OCI-LY1 (cell line): ENCODE measurements around the gene SENP5.

Experiments used
- H2AFZ ChIP-seq: fragments of 200-600 bp; sonication (generic), shearing (Covaris generic); 2 replicates; pipeline ENCODE4 v1.6.0; 2014; ENCODE audit warnings: antibody characterized with exemption, mild to moderate bottlenecking, low read length
- H3F3A ChIP-seq: fragments of 200-600 bp; sonication (generic), shearing (Covaris generic); 2 replicates; pipeline ENCODE4 v1.6.0; 2014; ENCODE audit warnings: mild to moderate bottlenecking, antibody characterized with exemption, low read length, moderate library complexity; ENCODE audit not compliant: insufficient read depth
- H3K27ac ChIP-seq: fragments of 200-600 bp; sonication (generic); 2 replicates; pipeline ENCODE4 v1.5.1; 2014; ENCODE audit warnings: low read length, mixed run types, mild to moderate bottlenecking, low read depth; ENCODE audit not compliant: poor library complexity, severe bottlenecking
- H3K27me3 ChIP-seq: fragments of 200-600 bp; sonication (generic); 2 replicates; pipeline ENCODE4 v1.6.0; 2014; ENCODE audit warnings: antibody characterized with exemption, mild to moderate bottlenecking, low read length, moderate library complexity; ENCODE audit not compliant: insufficient read depth
- H3K36me3 ChIP-seq: fragments of 200-600 bp; sonication (generic); 2 replicates; pipeline ENCODE4 v1.6.1; 2014; ENCODE audit warnings: mild to moderate bottlenecking, antibody characterized with exemption, low read length, moderate library complexity, mixed read lengths; ENCODE audit not compliant: insufficient read depth
- H3K4me1 ChIP-seq: fragments of 200-600 bp; sonication (generic); 2 replicates; pipeline ENCODE4 v1.5.1; 2014; ENCODE audit warnings: mild to moderate bottlenecking, low read length, moderate library complexity; ENCODE audit not compliant: insufficient read depth, severe bottlenecking
- H3K4me2 ChIP-seq: fragments of 200-600 bp; sonication (generic), shearing (Covaris generic); 2 replicates; pipeline ENCODE4 v1.6.1; 2014; ENCODE audit warnings: low read length
- H3K4me3 ChIP-seq: fragments of 200-600 bp; sonication (generic); 2 replicates; pipeline ENCODE4 v1.5.1; 2014; ENCODE audit warnings: low read length, low read depth, mild to moderate bottlenecking, mixed read lengths; ENCODE audit not compliant: poor library complexity, severe bottlenecking
- H3K79me2 ChIP-seq: fragments of 200-600 bp; shearing (Covaris generic); 2 replicates; pipeline ENCODE4 v1.6.1; 2016; ENCODE audit warnings: mixed run types, low read length, mixed read lengths; ENCODE audit not compliant: insufficient read depth
- H3K9ac ChIP-seq: fragments of 200-600 bp; sonication (generic), shearing (Covaris generic); 2 replicates; pipeline ENCODE4 v1.6.1; 2014; ENCODE audit warnings: mild to moderate bottlenecking, low read length, mixed read lengths
- H3K9me2 ChIP-seq: fragments of 200-600 bp; sonication (generic), shearing (Covaris generic); 2 replicates; pipeline ENCODE4 v1.6.1; 2014; ENCODE audit warnings: low read depth, mild to moderate bottlenecking, low read length, mixed read lengths
- H3K9me3 ChIP-seq: fragments of 200-600 bp; shearing (Covaris generic); 2 replicates; pipeline ENCODE4 v1.6.1; 2014; ENCODE audit warnings: low read length, mixed read lengths
- H4K20me1 ChIP-seq: fragments of 200-600 bp; sonication (generic), shearing (Covaris generic); 2 replicates; pipeline ENCODE4 v1.6.0; 2016; ENCODE audit warnings: mild to moderate bottlenecking, low read length; ENCODE audit not compliant: insufficient read depth
- EZH2 ChIP-seq: fragments of 200-600 bp; sonication (generic), shearing (Covaris generic); IDR thresholded peaks from 2 replicates; pipeline ENCODE4 v1.8.0; 2017; ENCODE audit warnings: borderline replicate concordance, mixed run types, mild to moderate bottlenecking, antibody characterized with exemption, low read length, moderate library complexity, mixed read lengths
- TF ChIP-seq, protein P1 (sequence below): fragments of 200-600 bp; sonication (generic), shearing (Covaris generic); IDR thresholded peaks from 2 replicates; pipeline ENCODE4 v1.5.1; 2017; ENCODE audit warnings: mild to moderate bottlenecking, antibody characterized with exemption, low read length, moderate library complexity, mixed read lengths

SENP5 gene

DNA sequence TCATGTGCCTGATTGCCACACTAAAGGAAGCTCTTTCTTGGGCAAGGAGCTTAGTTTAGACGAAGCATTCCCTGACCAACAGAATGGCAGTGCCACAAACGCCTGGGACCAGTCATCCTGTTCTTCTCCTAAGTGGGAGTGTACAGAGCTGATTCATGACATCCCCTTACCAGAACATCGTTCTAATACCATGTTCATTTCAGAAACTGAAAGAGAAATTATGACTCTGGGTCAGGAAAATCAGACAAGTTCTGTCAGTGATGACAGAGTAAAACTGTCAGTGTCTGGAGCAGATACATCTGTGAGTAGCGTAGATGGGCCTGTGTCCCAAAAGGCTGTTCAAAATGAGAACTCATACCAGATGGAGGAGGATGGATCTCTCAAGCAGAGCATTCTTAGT, 18.4 kb downstream of the SENP5 start:
- peaks cover 53% of the 10 kb centered on the region for H3K79me2 ChIP-seq
- H3K9ac ChIP-seq = no peak overlapping the region
- no peak overlapping the region for H3K4me3 ChIP-seq
- H2AFZ ChIP-seq = no peak overlapping the region
- H3K27me3 ChIP-seq = no peaks in the 10 kb centered on the region
- no peak overlapping the region for H3K4me2 ChIP-seq
- no peaks in the 10 kb centered on the region for H3K9me3 ChIP-seq
- TF ChIP-seq, protein P1, sequence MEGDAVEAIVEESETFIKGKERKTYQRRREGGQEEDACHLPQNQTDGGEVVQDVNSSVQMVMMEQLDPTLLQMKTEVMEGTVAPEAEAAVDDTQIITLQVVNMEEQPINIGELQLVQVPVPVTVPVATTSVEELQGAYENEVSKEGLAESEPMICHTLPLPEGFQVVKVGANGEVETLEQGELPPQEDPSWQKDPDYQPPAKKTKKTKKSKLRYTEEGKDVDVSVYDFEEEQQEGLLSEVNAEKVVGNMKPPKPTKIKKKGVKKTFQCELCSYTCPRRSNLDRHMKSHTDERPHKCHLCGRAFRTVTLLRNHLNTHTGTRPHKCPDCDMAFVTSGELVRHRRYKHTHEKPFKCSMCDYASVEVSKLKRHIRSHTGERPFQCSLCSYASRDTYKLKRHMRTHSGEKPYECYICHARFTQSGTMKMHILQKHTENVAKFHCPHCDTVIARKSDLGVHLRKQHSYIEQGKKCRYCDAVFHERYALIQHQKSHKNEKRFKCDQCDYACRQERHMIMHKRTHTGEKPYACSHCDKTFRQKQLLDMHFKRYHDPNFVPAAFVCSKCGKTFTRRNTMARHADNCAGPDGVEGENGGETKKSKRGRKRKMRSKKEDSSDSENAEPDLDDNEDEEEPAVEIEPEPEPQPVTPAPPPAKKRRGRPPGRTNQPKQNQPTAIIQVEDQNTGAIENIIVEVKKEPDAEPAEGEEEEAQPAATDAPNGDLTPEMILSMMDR = no peak
- TF ChIP-seq EZH2 = no peak
- H4K20me1 ChIP-seq = no peaks in the 10 kb centered on the region; the same call in 1 of the 2 replicates
- no peak overlapping the region for H3K27ac ChIP-seq
- H3F3A ChIP-seq = no peaks in the 10 kb centered on the region
- H3K4me1 ChIP-seq = peaks cover 9% of the 10 kb centered on the region
- H3K36me3 ChIP-seq = peaks cover 53% of the 10 kb centered on the region
- H3K9me2 ChIP-seq = no peaks in the 10 kb centered on the region

DNA sequence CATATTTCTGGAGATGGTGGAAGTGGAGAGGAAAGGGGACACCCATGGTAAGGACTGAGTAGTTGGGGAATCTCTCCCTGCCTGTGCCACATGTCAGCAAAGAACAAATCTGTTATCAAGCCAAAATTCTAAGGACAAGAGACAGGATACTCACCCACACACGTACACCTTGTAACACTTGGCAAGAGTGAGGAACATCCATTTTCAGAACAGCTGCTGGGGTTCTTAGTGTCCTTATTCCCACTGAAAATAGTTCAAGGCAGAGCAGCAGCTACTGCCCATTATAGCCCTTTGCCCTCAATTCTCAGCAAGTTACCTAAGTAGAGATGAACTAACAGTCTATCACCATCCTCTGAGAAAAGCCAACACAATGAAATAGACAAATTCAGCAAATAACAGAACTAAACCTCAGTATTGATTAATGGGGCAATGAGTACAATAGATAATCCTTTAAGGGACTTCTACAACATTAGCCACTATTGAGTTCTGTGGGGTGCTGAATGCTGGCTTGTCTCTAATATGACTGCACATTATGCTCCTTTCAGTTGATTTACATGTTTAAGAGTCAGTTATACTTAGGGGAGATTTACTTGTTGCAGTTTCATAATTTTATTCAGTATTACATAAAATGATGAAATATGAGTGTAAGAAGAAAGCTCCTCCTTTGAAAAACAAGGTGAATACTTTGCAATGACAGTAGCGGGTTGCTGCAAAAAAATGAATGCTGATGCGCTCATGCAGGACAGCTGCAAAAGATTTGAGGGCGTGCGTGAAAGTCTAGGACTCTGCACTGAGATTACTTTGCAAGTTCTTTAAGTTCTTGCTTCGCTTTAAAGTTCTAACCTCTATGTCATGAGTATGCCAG, 22.4 kb downstream of the SENP5 start:
- no peaks in the 10 kb centered on the region for H3K9me3 ChIP-seq
- H3K36me3 ChIP-seq = peaks cover 63% of the 10 kb centered on the region

DNA sequence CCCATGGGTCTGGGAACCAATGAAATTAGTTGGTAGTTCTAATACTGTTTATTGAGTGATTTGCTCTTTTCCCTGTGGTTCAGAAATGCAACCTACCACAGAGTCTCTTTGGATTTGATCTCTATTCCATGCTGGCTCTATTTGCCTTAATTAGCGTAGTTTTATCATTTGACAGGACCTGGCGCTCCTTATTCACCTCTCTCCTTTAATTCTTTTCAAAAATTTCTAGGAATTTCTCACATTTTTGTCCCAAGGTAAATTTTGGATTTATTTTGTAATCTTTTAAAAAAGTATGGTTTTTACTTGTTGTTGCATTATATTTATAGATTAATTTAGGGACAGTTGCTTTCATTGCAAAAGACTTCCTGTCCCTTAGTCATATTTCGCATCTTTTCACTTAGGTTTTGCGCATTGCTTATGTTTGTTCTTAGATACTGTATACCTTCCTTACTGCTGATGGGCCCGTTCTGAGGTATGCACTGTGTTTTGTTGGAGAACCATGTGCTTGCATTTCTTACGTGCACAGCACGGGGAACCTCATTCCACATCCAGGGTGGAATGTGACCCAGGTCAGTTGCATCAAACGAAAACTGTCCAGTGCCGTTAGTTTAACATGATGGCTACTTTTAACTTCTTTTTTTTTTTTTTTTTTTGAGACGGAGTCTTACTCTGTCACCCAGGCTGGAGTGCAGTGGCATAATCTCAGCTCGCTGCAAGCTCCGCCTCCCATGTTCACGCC, 27.0 kb downstream of the SENP5 start:
- H3K79me2 ChIP-seq = peaks cover 52% of the 10 kb centered on the region
- H3K4me1 ChIP-seq = peaks cover 9% of the 10 kb centered on the region
- H2AFZ ChIP-seq = no peak overlapping the region
- no peak overlapping the region for H3K4me3 ChIP-seq
- TF ChIP-seq, protein P1 = no peak
- TF ChIP-seq EZH2 = no peak
- peaks cover 42% of the 10 kb centered on the region; the same call in 1 of the 2 replicates for H3K36me3 ChIP-seq
- no peaks in the 10 kb centered on the region for H3K27me3 ChIP-seq
- no peak overlapping the region for H3K9ac ChIP-seq
- H4K20me1 ChIP-seq = peaks cover 4% of the 10 kb centered on the region; the same call in 1 of the 2 replicates
- no peak overlapping the region for H3K27ac ChIP-seq
- no peak overlapping the region for H3K4me2 ChIP-seq
- H3K9me2 ChIP-seq = no peaks in the 10 kb centered on the region
- H3F3A ChIP-seq = no peaks in the 10 kb centered on the region
- no peaks in the 10 kb centered on the region for H3K9me3 ChIP-seq

More for the DNA sequence above, 22.4 kb downstream of the SENP5 start:
- Histone ChIP-seq H3F3A (no peaks in the 10 kb centered on the region), H3K9ac (no peak overlapping the region), H3K27me3 (no peaks in the 10 kb centered on the region), H2AFZ (no peak overlapping the region), H3K27ac (no peak overlapping the region), H4K20me1 (peaks cover 4% of the 10 kb centered on the region; the same call in 1 of the 2 replicates), H3K4me3 (no peak overlapping the region), H3K4me2 (no peak overlapping the region), H3K9me2 (no peaks in the 10 kb centered on the region), H3K4me1 (peaks cover 9% of the 10 kb centered on the region), H3K79me2 (peaks cover 45% of the 10 kb centered on the region)
- TF ChIP-seq EZH2 = no peak
- TF ChIP-seq, protein P1 = no peak
